H1 (cell line): ENCODE results near the gene LBR. TPM values are rescaled to one million over a fixed set of nuclear protein-coding genes. Genes with fewer than 3 reads are reported as not detected.

ENCODE experiments used
- CTCF ChIA-PET: fragments of 300-600 bp; sonication (Branson Sonifier 250); formaldehyde crosslinking; loops from one replicate; lab custom pipeline; 2021; ENCODE audit not compliant: partially characterized antibody; lab: Charles Lee
- POLR2A ChIA-PET: fragments of 300-600 bp; sonication (Branson Sonifier 250); formaldehyde crosslinking; loops from one replicate; lab custom pipeline; 2021; ENCODE audit warnings: inconsistent platforms; ENCODE audit not compliant: partially characterized antibody; lab: Charles Lee
- DNase-seq, 2 experiments: peaks; one replicate each; pipeline versions ENCODE4 v3.0.0 to v3.0.0-alpha.2; 2010 to 2022; ENCODE audit warnings: low spot score in 2 of 2, low read depth in 1 of 2, mixed read lengths in 1 of 2
- FAIRE-seq: peaks from 2 replicates; lab custom pipeline; 2011; peaks lifted over from hg19 to GRCh38; lab: Jason Lieb, UNC
- H2AFZ ChIP-seq: 2 replicates; pipeline ENCODE4 v1.8.1; 2012; ENCODE audit warnings: low read length, inconsistent platforms
- H2AK5ac ChIP-seq: 2 replicates; pipeline ENCODE4 v1.6.1; 2013; ENCODE audit warnings: low read depth, low read length
- H2BK120ac ChIP-seq: replicated peaks from 2 replicates; pipeline ENCODE3; 2013; ENCODE audit warnings: low read depth, low read length, inconsistent platforms
- H2BK12ac ChIP-seq: 2 replicates; pipeline ENCODE4 v1.6.1; 2013; ENCODE audit warnings: low read depth, low read length
- H2BK15ac ChIP-seq: 2 replicates; pipeline ENCODE4 v1.6.1; 2013; ENCODE audit warnings: low read length
- H2BK20ac ChIP-seq: 2 replicates; pipeline ENCODE4 v1.6.1; 2013; ENCODE audit warnings: low read length
- H2BK5ac ChIP-seq: 2 replicates; pipeline ENCODE4 v1.6.1; 2013; ENCODE audit warnings: low read depth, low read length
- H3K14ac ChIP-seq: 2 replicates; pipeline ENCODE4 v1.6.1; 2013; ENCODE audit warnings: inconsistent platforms; ENCODE audit not compliant: insufficient read length
- H3K18ac ChIP-seq: 2 replicates; pipeline ENCODE4 v1.6.1; 2013; ENCODE audit warnings: low read length; ENCODE audit errors: extremely low read depth
- H3K23ac ChIP-seq: 2 replicates; pipeline ENCODE4 v1.6.1; 2013; ENCODE audit warnings: inconsistent platforms; ENCODE audit not compliant: insufficient read length
- H3K23me2 ChIP-seq: 2 replicates; pipeline ENCODE4 v1.6.1; 2013; ENCODE audit warnings: low read depth, low read length
- H3K27ac ChIP-seq: 2 replicates; pipeline ENCODE4 v1.6.1; 2011; ENCODE audit warnings: low read depth, low read length, inconsistent platforms
- H3K27me3 ChIP-seq, 4 experiments: replicated peaks in 1 of 4; 1 replicate in 1 of 4; 2 replicates in 3 of 4; pipeline versions ENCODE4 v1.6.1 to v1.8.1; 2011 to 2013; ENCODE audit warnings: low read length in 3 of 4, mild to moderate bottlenecking in 3 of 4, inconsistent platforms in 2 of 4, mixed read lengths in 2 of 4, moderate library complexity in 1 of 4; ENCODE audit not compliant: control insufficient read depth in 3 of 4, insufficient read depth in 3 of 4; ENCODE audit errors: extremely low read depth in 1 of 4
- H3K36me3 ChIP-seq, 4 experiments: 2 replicates each; pipeline versions ENCODE4 v1.6.1 to v1.8.1; 2011 to 2013; ENCODE audit warnings: mild to moderate bottlenecking in 4 of 4, low read length in 3 of 4, moderate library complexity in 2 of 4, control low read depth in 1 of 4, inconsistent platforms in 1 of 4; ENCODE audit not compliant: insufficient read depth in 4 of 4, control insufficient read depth in 2 of 4
- H3K4ac ChIP-seq: replicated peaks from 2 replicates; pipeline ENCODE3; 2013; ENCODE audit warnings: low read length, low read depth, mixed read lengths, inconsistent platforms; ENCODE audit not compliant: insufficient read length
- H3K4me1 ChIP-seq, 4 experiments: replicated peaks in 1 of 4; 1 replicate in 1 of 4; 2 replicates in 3 of 4; pipeline versions ENCODE4 v1.6.1 to v1.8.1; 2011 to 2013; ENCODE audit warnings: low read length in 3 of 4, inconsistent platforms in 2 of 4, mixed read lengths in 1 of 4; ENCODE audit not compliant: insufficient read depth in 4 of 4, control insufficient read depth in 3 of 4
- H3K4me2 ChIP-seq, 2 experiments: 2 replicates each; pipeline versions ENCODE4 v1.6.1 to v1.8.1; 2011 to 2013; ENCODE audit warnings: low read depth in 2 of 2, low read length in 2 of 2, control low read depth in 1 of 2, inconsistent platforms in 1 of 2, mild to moderate bottlenecking in 1 of 2; ENCODE audit not compliant: insufficient read depth in 1 of 2
- H3K4me3 ChIP-seq, 4 experiments: fragments of 200-600, 300-600 bp in 1 of 4; sonication (generic), shearing (Covaris generic), sonication (Bioruptor Twin) in 1 of 4; 2 replicates each; pipeline versions ENCODE4 v1.5.1 to v1.8.1; 2011 to 2016; ENCODE audit warnings: low read length in 4 of 4, low read depth in 3 of 4, control low read depth in 2 of 4, inconsistent platforms in 2 of 4, mild to moderate bottlenecking in 2 of 4, mixed read lengths in 1 of 4, moderate library complexity in 1 of 4; ENCODE audit not compliant: insufficient read depth in 2 of 4; ENCODE audit errors: extremely low read depth in 1 of 4
- H3K56ac ChIP-seq: replicated peaks from 2 replicates; pipeline ENCODE3; 2013; ENCODE audit warnings: low read depth, mild to moderate bottlenecking, mixed read lengths, low read length, inconsistent platforms; ENCODE audit not compliant: insufficient read length
- H3K79me1 ChIP-seq: 2 replicates; pipeline ENCODE4 v1.6.1; 2013; ENCODE audit warnings: low read depth, low read length, control low read depth
- H3K79me2 ChIP-seq, 2 experiments: 2 replicates each; pipeline versions ENCODE4 v1.6.1 to v1.8.1; 2012 to 2013; ENCODE audit warnings: low read length in 2 of 2, mild to moderate bottlenecking in 2 of 2, inconsistent platforms in 1 of 2; ENCODE audit not compliant: insufficient read depth in 2 of 2, control insufficient read depth in 1 of 2
- H3K9ac ChIP-seq, 4 experiments: replicated peaks in 1 of 4; 1 replicate in 1 of 4; 2 replicates in 3 of 4; pipeline versions ENCODE4 v1.6.1 to v1.8.1; 2011 to 2013; ENCODE audit warnings: low read depth in 3 of 4, low read length in 3 of 4, control low read depth in 2 of 4, mild to moderate bottlenecking in 2 of 4, moderate library complexity in 2 of 4, inconsistent platforms in 1 of 4; ENCODE audit errors: extremely low read depth in 1 of 4
- H3K9me3 ChIP-seq, 2 experiments: 2 replicates each; pipeline versions ENCODE4 v1.6.1 to v1.8.1; 2012 to 2013; ENCODE audit warnings: mild to moderate bottlenecking in 2 of 2, moderate library complexity in 2 of 2, control low read depth in 1 of 2, inconsistent platforms in 1 of 2, low read depth in 1 of 2, low read length in 1 of 2, mixed read lengths in 1 of 2; ENCODE audit not compliant: insufficient read depth in 2 of 2
- H4K20me1 ChIP-seq, 2 experiments: replicated peaks in 1 of 2; 2 replicates each; pipeline versions ENCODE3 to v1.8.1; 2011 to 2013; ENCODE audit warnings: inconsistent platforms in 2 of 2, low read length in 2 of 2, mild to moderate bottlenecking in 1 of 2; ENCODE audit not compliant: insufficient read depth in 2 of 2, control insufficient read depth in 1 of 2
- H4K5ac ChIP-seq: 2 replicates; pipeline ENCODE4 v1.6.1; 2013; ENCODE audit warnings: low read length, low read depth, mixed read lengths, inconsistent platforms; ENCODE audit not compliant: insufficient read length
- H4K8ac ChIP-seq: 2 replicates; pipeline ENCODE4 v1.8.0; 2013; ENCODE audit warnings: mild to moderate bottlenecking, moderate library complexity, low read length, inconsistent platforms; ENCODE audit not compliant: insufficient read depth; ENCODE audit errors: extremely low read depth
- H4K91ac ChIP-seq: replicated peaks from 2 replicates; pipeline ENCODE3; 2013; ENCODE audit warnings: low read length, mixed read lengths, inconsistent platforms; ENCODE audit not compliant: insufficient read length
- EZH2 ChIP-seq: fragments of 200-600 bp; sonication (generic); IDR thresholded peaks from 2 replicates; pipeline ENCODE4 v1.7.1; 2012; ENCODE audit warnings: low read depth, mild to moderate bottlenecking, moderate library complexity, low read length, inconsistent platforms; ENCODE audit not compliant: severe bottlenecking
- FOSL1 ChIP-seq: IDR thresholded peaks from 2 replicates; pipeline ENCODE4 v1.6.1; 2011; ENCODE audit warnings: mild to moderate bottlenecking, low read depth, low read length, moderate library complexity; ENCODE audit not compliant: insufficient read depth
- SP1 ChIP-seq: IDR thresholded peaks from 2 replicates; pipeline ENCODE4 v1.6.1; 2011; ENCODE audit warnings: low read depth, low read length
- WGBS, 2 experiments: shearing (Covaris generic) in 1 of 2; methylation state at CpG; one replicate each; pipeline versions ENCODE4 v1.1.6 to v1.1.7; 2013 to 2015; ENCODE audit warnings: low lambda C conversion rate in 2 of 2, mixed read lengths in 2 of 2, inconsistent platforms in 1 of 2, low coverage in 1 of 2, missing lambda C conversion rate in 1 of 2; ENCODE audit not compliant: insufficient replicate concordance in 2 of 2, insufficient coverage in 1 of 2, insufficient read length in 1 of 2; ENCODE audit errors: extremely low coverage in 1 of 2, missing lambda C conversion rate in 1 of 2; 5-methylcytosine and 5-hydroxymethylcytosine counted together
- polyA plus RNA-seq, 7 experiments: library from polyadenylated mRNA; depleted of rRNA in 3 of 7; stranded (reverse) in 5 of 7; unstranded in 2 of 7; fragments of >200 nt in 5 of 7; fragments of 200-250 nt in 2 of 7; gene quantifications; 1 replicate in 5 of 7; 2 replicates in 1 of 7; 4 replicates in 1 of 7; pipeline versions ENCODE4 v1.2.1 to v1.2.3, GENCODE V29; 2011 to 2013; ENCODE audit warnings: missing spikeins in 2 of 7, mixed read lengths in 2 of 7
- total RNA-seq: library from RNA; stranded (reverse); fragmentation: NEBNext Ultra II Directional; extraction: Animal tissue kit (Norgen Biotek cat#: 25700); gene quantifications from 2 replicates; pipeline ENCODE4 v1.2.1, GENCODE V29; 2021

The LBR gene
- total and polyA plus RNA-seq, 2 of the 8 experiments (the other 6 are each of a cell fraction or from before 2014, with no cell fraction given) = 32.1 to 89.8 TPM

GRCh38 chr1:225374996-225375395 lies 52.8 kb downstream of the LBR start:
- no peak overlapping the region for H3K14ac ChIP-seq
- TF ChIP-seq EZH2 (no peak), SP1 (no peak), FOSL1 (no peak)
- TF ChIP-seq, all 59 proteins: peak for 0

More at GRCh38 chr1:225374996-225375395, 52.8 kb downstream of the LBR start:
- H3K4me3 ChIP-seq = no peak overlapping the region
- H3K4me1 ChIP-seq = peaks cover 0 to 5% (median under 1%) of the 10 kb centered on the region in 4 experiments; a peak in 2 of 7 replicates
- no peak overlapping the region for H2BK120ac ChIP-seq
- no peaks in the 10 kb centered on the region for H3K36me3 ChIP-seq
- H2BK15ac ChIP-seq = no peak overlapping the region
- no peak overlapping the region for H4K8ac ChIP-seq
- H2AFZ ChIP-seq = no peak overlapping the region
- no peaks in the 10 kb centered on the region for H3K9me3 ChIP-seq
- no peaks in the 10 kb centered on the region for H3K27me3 ChIP-seq
- no peaks in the 10 kb centered on the region for H3K79me2 ChIP-seq
- ChIA-PET CTCF (no interaction called here), POLR2A (no interaction called here)
- 90% methylated on average over 4 of the region's 4 CpGs; no CpG with 5 or more reads in 1 of the 2 experiments for WGBS, 2 experiments
- no peak overlapping the region for H2AK5ac ChIP-seq
- no peak overlapping the region for H4K91ac ChIP-seq
- no peaks in the 10 kb centered on the region for H4K20me1 ChIP-seq
- H3K4me2 ChIP-seq = no peak overlapping the region
- H2BK5ac ChIP-seq = no peak overlapping the region
- no peak overlapping the region for H3K23ac ChIP-seq
- H2BK12ac ChIP-seq = no peak overlapping the region
- no peak overlapping the region for H3K56ac ChIP-seq
- H2BK20ac ChIP-seq = no peak overlapping the region
- no peak overlapping the region for H3K27ac ChIP-seq
- no peak overlapping the region for H3K9ac ChIP-seq
- H3K79me1 ChIP-seq = no peaks in the 10 kb centered on the region
- H3K18ac ChIP-seq = no peak overlapping the region
- H3K4ac ChIP-seq = no peak overlapping the region
- H3K23me2 ChIP-seq = no peaks in the 10 kb centered on the region
- no peak overlapping the region for H4K5ac ChIP-seq
- FAIRE-seq (no peak), DNase-seq (no peak)
